HepG2 (cell line): ENCODE results near the gene ZDHHC7. TPM values are rescaled to one million over a fixed set of nuclear protein-coding genes. Genes with fewer than 3 reads are reported as not detected.

Experiments used
- ATF4 ChIP-seq, 2 experiments: fragments of 450-650 bp in 1 of 2; sonication (generic) in 1 of 2; formaldehyde crosslinking; IDR thresholded peaks; 2 replicates each; pipeline versions ENCODE4 v1.5.0 to v1.8.0; 2020 to 2022; ENCODE audit warnings: mild to moderate bottlenecking in 1 of 2, missing genetic modification reagents in 1 of 2
- BORCS8-MEF2B ChIP-seq: sonication (generic); formaldehyde crosslinking; IDR thresholded peaks from 2 replicates; pipeline ENCODE4 v1.8.0; 2022; ENCODE audit warnings: mild to moderate bottlenecking, missing genetic modification reagents
- HMG20B ChIP-seq: conservative IDR thresholded peaks from 2 replicates; pipeline ENCODE4 v1.6.1; 2016; ENCODE audit warnings: missing genetic modification reagents, missing compliant biosample characterization
- PBX2 ChIP-seq: IDR thresholded peaks from 2 replicates; pipeline ENCODE4 v1.6.1; 2016; ENCODE audit warnings: control low read depth
- TRIM22 ChIP-seq: fragments of 450-650 bp; IDR thresholded peaks from 2 replicates; pipeline ENCODE4 v1.6.1; 2017
- YY1 ChIP-seq: IDR thresholded peaks from 2 replicates; pipeline ENCODE4 v1.6.1; 2011; ENCODE audit warnings: low read length, low read depth, moderate library complexity, mild to moderate bottlenecking; ENCODE audit not compliant: insufficient read depth, insufficient replicate concordance
- ZFP36L1 ChIP-seq: sonication (generic); formaldehyde crosslinking; IDR thresholded peaks from 2 replicates; pipeline ENCODE4 v1.8.0; 2022; ENCODE audit warnings: mild to moderate bottlenecking, missing genetic modification reagents, moderate library complexity
- ZNF225 ChIP-seq: sonication (generic); formaldehyde crosslinking; IDR thresholded peaks from 2 replicates; pipeline ENCODE4 v1.4.0; 2020; ENCODE audit warnings: mild to moderate bottlenecking, missing genetic modification reagents
- ZNF263 ChIP-seq: sonication (generic); formaldehyde crosslinking; IDR thresholded peaks from 2 replicates; pipeline ENCODE4 v1.4.0; 2020; ENCODE audit warnings: missing genetic modification reagents
- ZNF407 ChIP-seq: sonication (generic); formaldehyde crosslinking; IDR thresholded peaks from one replicate; pipeline ENCODE4 v1.5.1; 2020; ENCODE audit warnings: mild to moderate bottlenecking, missing genetic modification reagents; ENCODE audit errors: not compliant biosample characterization
- ZNF605 ChIP-seq: sonication (generic); formaldehyde crosslinking; IDR thresholded peaks from 2 replicates; pipeline ENCODE4 v1.8.0; 2022; ENCODE audit warnings: mild to moderate bottlenecking, missing genetic modification reagents
- ZNF768 ChIP-seq: sonication (generic); formaldehyde crosslinking; IDR thresholded peaks from 2 replicates; pipeline ENCODE4 v1.4.0; 2020; ENCODE audit warnings: missing genetic modification reagents
- ZSCAN21 ChIP-seq: sonication (generic); formaldehyde crosslinking; IDR thresholded peaks from 2 replicates; pipeline ENCODE4 v1.8.0; 2022; ENCODE audit warnings: mild to moderate bottlenecking, missing genetic modification reagents, moderate library complexity, borderline replicate concordance
- ZSCAN25 ChIP-seq: sonication (generic); formaldehyde crosslinking; IDR thresholded peaks from 2 replicates; pipeline ENCODE4 v1.8.0; 2022; ENCODE audit warnings: mild to moderate bottlenecking, missing genetic modification reagents
- ZSCAN5A ChIP-seq: sonication (generic); formaldehyde crosslinking; IDR thresholded peaks from 2 replicates; pipeline ENCODE4 v1.8.0; 2022; ENCODE audit warnings: mild to moderate bottlenecking, missing genetic modification reagents, borderline replicate concordance
- polyA plus RNA-seq, 8 experiments: library from polyadenylated mRNA; depleted of rRNA in 3 of 8; stranded (reverse) in 7 of 8; unstranded in 1 of 8; fragments of >200 nt; fragmentation: Illumina TruSeq in 4 of 8; extraction: Trizol in 4 of 8; gene quantifications; 2 replicates each; pipeline versions ENCODE4 v1.2.1 to v1.2.3, GENCODE V29; 2011 to 2016; ENCODE audit warnings: low read depth in 4 of 8, missing spikeins in 1 of 8, mixed read lengths in 1 of 8; ENCODE audit not compliant: insufficient read depth in 1 of 8
- total RNA-seq, 5 experiments: library from RNA; depleted of rRNA; stranded (reverse); fragments of >200 nt; fragmentation: Illumina TruSeq; extraction: Trizol; gene quantifications; 2 replicates each; pipeline ENCODE4 v1.2.3, GENCODE V29; 2016; ENCODE audit warnings: low read depth in 1 of 5

Gene ZDHHC7
- total and polyA plus RNA-seq, 2 of the 13 experiments (the other 11 are each of a cell fraction or from before 2014, with no cell fraction given) = 46.8 to 67.6 TPM

GRCh38 chr16:84970447-84971127 is 40.7 kb downstream of the ZDHHC7 start (continued):
- no peak for TF ChIP-seq ZSCAN5A (CRISPR knock-in tag)
- peak; percentile 42; the same call in 1 of the 2 replicates for TF ChIP-seq HMG20B (CRISPR knock-in tag)
- no peak for TF ChIP-seq PBX2
- TF ChIP-seq BORCS8-MEF2B (CRISPR knock-in tag) = 0 out of 2 replicates have a peak, but pooled peaks have one; percentile 60
- TF ChIP-seq ZNF225 = 0 out of 2 replicates have a peak, but pooled peaks have one; percentile 16
- 0 out of 2 replicates have a peak, but pooled peaks have one; percentile 24 for TF ChIP-seq ZFP36L1 (CRISPR knock-in tag)
- TF ChIP-seq ZNF605 = 0 out of 2 replicates have a peak, but pooled peaks have one; percentile 44
- 0 out of 2 replicates have a peak, but pooled peaks have one; percentile 2 for TF ChIP-seq ZNF263 (CRISPR knock-in tag)
- TF ChIP-seq ATF4 (CRISPR knock-in tag; IDR thresholded peaks at IDR 0.05) = no peak
- 0 out of 2 replicates have a peak, but pooled peaks have one; percentile 17 for TF ChIP-seq ZSCAN25 (CRISPR knock-in tag)
- peak; percentile 48 for TF ChIP-seq ZNF407
- TF ChIP-seq ZSCAN21 (CRISPR knock-in tag) = 0 out of 2 replicates have a peak, but pooled peaks have one; percentile 16
- TF ChIP-seq YY1 = peak; percentile 34
- TF ChIP-seq ZNF768 (CRISPR knock-in tag) = peak; percentile 37; the same call in 1 of the 2 replicates
- no peak for TF ChIP-seq TRIM22
